Body of pancreas (tissue), 4 donors: Measurements from ENCODE around the gene BCAM.

Experiments used
- CTCF ChIP-seq, 7 experiments: fragments of 450-650 bp in 4 of 7; fragments of 200-600 bp in 3 of 7; sonication (generic) in 3 of 7; IDR thresholded peaks; one replicate each; pipeline ENCODE4 v1.5.1; 2016 to 2019; ENCODE audit warnings: antibody characterized with exemption in 7 of 7
- POLR2A ChIP-seq, 3 donors: fragments of 450-650 bp; IDR thresholded peaks; one replicate each; pipeline ENCODE4 v1.6.1; 2016; ENCODE audit warnings: antibody characterized with exemption in 3 of 3, mild to moderate bottlenecking in 2 of 3

GRCh38 chr19:44767295-44768180, 41.4 kb upstream of the BCAM start:
- TF ChIP-seq POLR2A (IDR thresholded peaks at IDR 0.05) (no peak), CTCF (IDR thresholded peaks at IDR 0.05) (no peak)
